Activated CD4-positive, alpha-beta T cell treated with anti-CD3 and anti-CD28 coated beads, Interleukin-2, amount 10 ng/mL, durations not matched to agents 7 days and 5 days (primary cell): ENCODE measurements around the gene SPNS2. TPM values are rescaled to one million over a fixed set of nuclear protein-coding genes. Genes with fewer than 3 reads are reported as not detected.

Experiments
- CTCF ChIA-PET: fragments of 350-600 bp; sonication (Branson Sonifier 250); formaldehyde crosslinking; loops from one replicate; lab custom pipeline; 2021; ENCODE audit warnings: antibody characterized with exemption; lab: Charles Lee
- POLR2A ChIA-PET: fragments of 350-600 bp; sonication (Branson Sonifier 250); formaldehyde crosslinking; loops from one replicate; lab custom pipeline; 2021; ENCODE audit warnings: antibody characterized with exemption; lab: Charles Lee
- DNase-seq: peaks from one replicate; pipeline ENCODE4 v3.0.0-alpha.2; 2020
- H3K27ac Mint-ChIP-seq: one replicate; pipeline ENCODE4 v1.8.0; 2021; ENCODE audit warnings: mild to moderate bottlenecking, moderate library complexity, mixed read lengths
- H3K27me3 Mint-ChIP-seq: one replicate; pipeline ENCODE4 v1.8.0; 2021; ENCODE audit warnings: mixed read lengths
- H3K36me3 Mint-ChIP-seq: one replicate; pipeline ENCODE4 v1.8.0; 2021; ENCODE audit warnings: low read depth, mixed read lengths
- H3K4me1 Mint-ChIP-seq: one replicate; pipeline ENCODE4 v1.8.0; 2021; ENCODE audit warnings: mixed read lengths
- H3K4me3 Mint-ChIP-seq: one replicate; pipeline ENCODE4 v1.8.0; 2021; ENCODE audit warnings: mild to moderate bottlenecking, moderate library complexity, mixed read lengths
- H3K9me3 Mint-ChIP-seq: one replicate; pipeline ENCODE4 v1.8.0; 2021; ENCODE audit warnings: mixed read lengths
- total RNA-seq, 2 experiments: library from RNA; stranded (reverse); gene quantifications; one replicate each; pipeline ENCODE4 v1.2.3, GENCODE V29; 2021

The SPNS2 gene
- total RNA-seq, 2 experiments from 2014 or later: 0.25 to 0.29 TPM

GRCh38 chr17:4584917-4585637 lies 86.4 kb downstream of the SPNS2 start:
- Mint-ChIP-seq H3K9me3 (no peaks in the 10 kb centered on the region), H3K27me3 (peaks cover 47% of the 10 kb centered on the region), H3K36me3 (no peaks in the 10 kb centered on the region), H3K4me3 (no peak overlapping the region), H3K27ac (no peak overlapping the region), H3K4me1 (peaks cover 3% of the 10 kb centered on the region)
- CTCF ChIA-PET: no interaction called here
- POLR2A ChIA-PET: no interaction called here
- no peak for DNase-seq

- ChIA-PET POLR2A (no interaction called here), CTCF (no interaction called here)
- Mint-ChIP-seq H3K27me3 (peaks cover 47% of the 10 kb centered on the region), H3K4me3 (no peak overlapping the region), H3K4me1 (peaks cover 3% of the 10 kb centered on the region), H3K9me3 (no peaks in the 10 kb centered on the region), H3K36me3 (no peaks in the 10 kb centered on the region), H3K27ac (no peak overlapping the region)
- DNase-seq: no peak
Observed at GRCh38 chr17:4585638-4585994, 86.9 kb downstream of the SPNS2 start.

DNA sequence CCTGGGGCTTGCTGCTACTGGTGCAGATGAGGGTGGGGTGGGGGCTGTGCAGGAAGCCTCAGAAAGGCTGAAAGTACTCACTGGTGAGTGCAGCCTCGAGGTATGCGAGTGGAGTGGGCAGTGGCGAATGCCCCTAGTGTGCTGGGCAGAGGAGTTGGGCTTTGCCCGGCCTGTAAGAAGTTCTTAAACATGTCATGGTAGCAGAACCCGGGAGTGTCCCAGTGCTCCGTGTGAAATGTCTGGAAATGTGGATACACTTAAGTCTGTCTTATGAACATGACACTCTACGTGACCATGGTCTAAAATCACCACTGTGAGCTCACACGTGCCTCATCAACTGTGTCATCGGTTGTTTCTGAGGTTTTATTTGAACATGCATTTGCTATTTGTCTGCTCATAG lies 87.4 kb downstream of the SPNS2 start:
- POLR2A ChIA-PET: no interaction called here
- no peak for DNase-seq
- Mint-ChIP-seq H3K9me3 (no peaks in the 10 kb centered on the region), H3K27me3 (peaks cover 47% of the 10 kb centered on the region), H3K4me3 (no peak overlapping the region), H3K27ac (no peak overlapping the region), H3K4me1 (peaks cover 3% of the 10 kb centered on the region), H3K36me3 (no peaks in the 10 kb centered on the region)
- CTCF ChIA-PET: interaction anchor here (1.1 kb wide), 1 partner anchor 13 kb away, joined by 4 read pairs; no protein-coding TSS in a partner anchor

GRCh38 chr17:4587195-4587594 lies 88.5 kb downstream of the SPNS2 start:
- Mint-ChIP-seq H3K4me3 (no peak overlapping the region), H3K27me3 (peaks cover 39% of the 10 kb centered on the region), H3K4me1 (peaks cover 3% of the 10 kb centered on the region), H3K27ac (no peak overlapping the region), H3K9me3 (no peaks in the 10 kb centered on the region), H3K36me3 (no peaks in the 10 kb centered on the region)
- ChIA-PET CTCF (interaction anchor here (1.0 to 1.6 kb wide), 3 partner anchors 11 to 38 kb away, joined by 4 to 5 read pairs (median 4); no protein-coding TSS in a partner anchor), POLR2A (no interaction called here)
- no peak for DNase-seq

GRCh38 chr17:4587803-4588202 lies 89.1 kb downstream of the SPNS2 start:
- no peaks in the 10 kb centered on the region for H3K9me3 Mint-ChIP-seq
- H3K36me3 Mint-ChIP-seq: no peaks in the 10 kb centered on the region
- DNase-seq: no peak
- peaks cover 3% of the 10 kb centered on the region for H3K4me1 Mint-ChIP-seq
- peaks cover 34% of the 10 kb centered on the region for H3K27me3 Mint-ChIP-seq
- ChIA-PET POLR2A (no interaction called here), CTCF (interaction anchor here (1.6 kb wide), 1 partner anchor 11 kb away, joined by 5 read pairs; no protein-coding TSS in a partner anchor)
- H3K27ac Mint-ChIP-seq: no peak overlapping the region
- H3K4me3 Mint-ChIP-seq: no peak overlapping the region

- Mint-ChIP-seq H3K27ac (no peak overlapping the region), H3K36me3 (no peaks in the 10 kb centered on the region), H3K4me3 (no peak overlapping the region), H3K9me3 (no peaks in the 10 kb centered on the region), H3K4me1 (peaks cover 3% of the 10 kb centered on the region), H3K27me3 (peaks cover 29% of the 10 kb centered on the region)
- POLR2A ChIA-PET: no interaction called here
- CTCF ChIA-PET: interaction anchor here (1.6 kb wide), 1 partner anchor 10 kb away, joined by 5 read pairs; no protein-coding TSS in a partner anchor
- no peak for DNase-seq
Observed at GRCh38 chr17:4588391-4588790, 89.7 kb downstream of the SPNS2 start.

Other genes with a start within 250 kb of the SPNS2 start
- 10 to 100 TPM; 79.1 to 87.5 TPM for gene ANKFY1, start 234.9 kb upstream of the SPNS2 start, total RNA-seq
- gene UBE2G1, start 132.2 kb upstream of the SPNS2 start, total RNA-seq: 10 to 100 TPM; 51.6 to 56.7 TPM
- gene SPNS3, start 64.9 kb upstream of the SPNS2 start, total RNA-seq: 1 to 10 TPM; 6.5 to 8.0 TPM
- 10 to 100 TPM; 58.0 to 59.0 TPM for gene MYBBP1A, start 56.5 kb downstream of the SPNS2 start, total RNA-seq
- gene GGT6, start 61.7 kb downstream of the SPNS2 start, total RNA-seq: not detected
- gene SMTNL2, start 85.6 kb downstream of the SPNS2 start, total RNA-seq: not detected
- under 1 TPM in 1 of 2 experiments, not detected in 1; 0.17 TPM for gene ALOX15, start 142.8 kb downstream of the SPNS2 start, total RNA-seq
- 10 to 100 TPM; 61.6 to 73.2 TPM for gene PELP1, start 205.3 kb downstream of the SPNS2 start, total RNA-seq
- gene ARRB2, start 211.8 kb downstream of the SPNS2 start, total RNA-seq: 100 to 1,000 TPM; 323 to 336 TPM
- gene MED11, start 232.5 kb downstream of the SPNS2 start, total RNA-seq: 10 to 100 TPM; 19.6 to 23.6 TPM
- under 1 TPM in 1 of 2 experiments, not detected in 1; 0.07 TPM for gene ZMYND15, start 241.0 kb downstream of the SPNS2 start, total RNA-seq
- 1 to 10 TPM in 1 of 2 experiments, under 1 TPM in 1; 0.94 to 1.6 TPM for gene CXCL16, start 241.0 kb downstream of the SPNS2 start, total RNA-seq